ENCODE results near the gene MALT1. TPM values are rescaled to one million over a fixed set of nuclear protein-coding genes. Genes with fewer than 3 reads are reported as not detected.

MALT1 gene
- total RNA-seq, 3 donors from 2014 or later: 26.7 to 33.5 (median 26.9) TPM

DNA sequence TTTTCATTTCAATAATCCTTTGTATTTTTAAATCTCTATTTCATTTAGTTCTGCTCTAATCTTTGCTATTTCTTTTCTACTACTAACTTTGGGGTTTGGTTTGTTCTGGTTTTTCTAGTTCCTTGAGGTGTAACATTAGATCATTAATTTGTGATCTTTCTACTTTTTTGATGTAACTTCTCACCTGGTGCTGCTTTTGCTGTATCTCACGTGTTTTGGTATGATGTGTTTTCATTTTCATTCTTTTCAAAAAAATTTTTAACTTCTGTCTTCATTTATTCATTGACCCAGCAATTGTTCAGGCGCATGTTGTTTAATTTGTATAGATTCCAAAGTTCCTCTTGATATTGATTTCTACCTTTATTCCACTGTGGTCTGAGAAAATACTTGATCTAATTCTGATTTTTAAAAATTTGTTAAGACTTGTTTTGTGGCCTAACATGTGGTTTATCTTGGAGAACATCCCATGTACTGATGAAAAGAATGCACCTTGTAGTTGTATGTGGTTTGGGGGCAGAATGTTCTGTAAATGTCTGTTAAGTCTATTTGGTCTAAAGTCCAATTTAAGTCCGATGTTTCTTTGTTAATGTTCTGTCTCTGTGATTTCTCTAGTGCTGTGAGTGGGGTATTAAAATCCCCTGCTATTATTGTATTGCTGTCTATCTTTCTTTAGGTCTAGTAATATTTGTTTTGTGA is 17.3 kb upstream of the MALT1 start:
- H3K4me3 ChIP-seq: no peak overlapping the region
- H3K36me3 ChIP-seq: no peaks in the 10 kb centered on the region
- peaks cover 0 to 4% of the 10 kb centered on the region in 2 donors for H3K9me3 ChIP-seq
- no peaks in the 10 kb centered on the region for H3K27me3 ChIP-seq
- intact Hi-C loops (cut with DNase I; ENCODE audit: low total_unique reads): no loop called here
- H3K4me1 ChIP-seq: no peaks in the 10 kb centered on the region
- TF ChIP-seq, protein P1, sequence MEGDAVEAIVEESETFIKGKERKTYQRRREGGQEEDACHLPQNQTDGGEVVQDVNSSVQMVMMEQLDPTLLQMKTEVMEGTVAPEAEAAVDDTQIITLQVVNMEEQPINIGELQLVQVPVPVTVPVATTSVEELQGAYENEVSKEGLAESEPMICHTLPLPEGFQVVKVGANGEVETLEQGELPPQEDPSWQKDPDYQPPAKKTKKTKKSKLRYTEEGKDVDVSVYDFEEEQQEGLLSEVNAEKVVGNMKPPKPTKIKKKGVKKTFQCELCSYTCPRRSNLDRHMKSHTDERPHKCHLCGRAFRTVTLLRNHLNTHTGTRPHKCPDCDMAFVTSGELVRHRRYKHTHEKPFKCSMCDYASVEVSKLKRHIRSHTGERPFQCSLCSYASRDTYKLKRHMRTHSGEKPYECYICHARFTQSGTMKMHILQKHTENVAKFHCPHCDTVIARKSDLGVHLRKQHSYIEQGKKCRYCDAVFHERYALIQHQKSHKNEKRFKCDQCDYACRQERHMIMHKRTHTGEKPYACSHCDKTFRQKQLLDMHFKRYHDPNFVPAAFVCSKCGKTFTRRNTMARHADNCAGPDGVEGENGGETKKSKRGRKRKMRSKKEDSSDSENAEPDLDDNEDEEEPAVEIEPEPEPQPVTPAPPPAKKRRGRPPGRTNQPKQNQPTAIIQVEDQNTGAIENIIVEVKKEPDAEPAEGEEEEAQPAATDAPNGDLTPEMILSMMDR (IDR thresholded peaks at IDR 0.05): no peak
- no peak for TF ChIP-seq POLR2AphosphoS5 (IDR thresholded peaks at IDR 0.05)
- no peak for TF ChIP-seq POLR2A (IDR thresholded peaks at IDR 0.05)
- no peak for DNase-seq (ENCODE audit: low spot score in 2 of 2)
- no peak overlapping the region for H3K27ac ChIP-seq

DNA sequence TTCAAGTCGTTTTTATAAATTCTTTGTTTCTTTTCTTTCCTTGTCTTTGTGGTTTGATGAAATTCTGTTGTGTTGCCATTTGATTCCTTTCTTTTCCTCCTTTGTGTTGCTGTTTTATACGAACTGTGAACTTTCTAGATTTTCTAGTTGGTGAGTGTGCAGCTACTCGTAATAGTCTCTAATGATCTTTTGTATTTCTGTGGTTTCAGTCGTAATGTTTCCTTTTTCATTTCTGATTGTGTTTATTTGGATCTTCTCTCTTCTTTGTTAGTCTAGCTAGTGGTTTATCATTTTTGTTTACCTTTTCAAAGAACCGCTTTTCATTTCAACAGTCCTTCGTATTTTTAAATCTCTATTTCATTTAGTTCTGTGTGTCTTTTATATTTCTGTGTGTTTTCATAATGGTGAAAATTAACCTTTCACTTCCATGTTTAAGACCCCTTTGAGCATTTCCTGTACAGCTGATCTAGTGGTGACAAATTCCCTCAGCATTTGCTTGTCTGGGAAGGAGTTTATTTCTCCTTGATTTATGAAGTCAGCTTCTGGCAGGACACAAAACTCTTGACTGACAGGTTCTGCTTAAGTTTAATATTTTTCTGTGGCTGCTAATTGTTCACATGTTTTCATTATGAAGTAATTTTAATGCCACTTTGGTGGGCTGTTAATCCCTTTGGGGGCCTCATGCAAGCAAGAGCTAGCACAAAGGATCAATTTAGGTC is 16.2 kb upstream of the MALT1 start:
- intact Hi-C loops (cut with DNase I; ENCODE audit: low total_unique reads): no loop called here

DNA sequence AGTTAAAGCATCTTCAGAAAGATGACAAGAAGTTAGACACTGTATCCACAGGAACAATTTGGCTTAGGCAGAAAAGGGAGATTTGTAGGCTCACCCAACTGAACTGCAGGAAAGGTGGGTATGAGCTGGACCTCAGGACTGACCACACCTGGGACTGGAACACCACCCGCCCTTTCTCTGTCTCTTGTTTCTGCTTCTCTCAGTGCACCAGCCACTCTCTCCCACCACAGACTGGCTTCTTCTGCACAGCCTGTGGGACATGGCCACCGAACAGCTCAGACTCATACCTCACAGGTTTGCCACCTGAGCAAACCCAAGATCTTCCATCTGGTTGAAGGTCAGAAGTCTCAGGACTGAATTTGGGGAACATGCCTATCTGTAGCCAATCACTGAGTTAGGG is 14.2 kb upstream of the MALT1 start:
- no peaks in the 10 kb centered on the region for H3K4me1 ChIP-seq
- no peak for DNase-seq (ENCODE audit: low spot score in 2 of 2)
- intact Hi-C loops (cut with DNase I; ENCODE audit: low total_unique reads): no loop called here
- H3K36me3 ChIP-seq: no peaks in the 10 kb centered on the region
- no peak overlapping the region for H3K27ac ChIP-seq
- no peaks in the 10 kb centered on the region for H3K27me3 ChIP-seq
- no peak overlapping the region for H3K4me3 ChIP-seq
- TF ChIP-seq POLR2AphosphoS5 (IDR thresholded peaks at IDR 0.05) (no peak), POLR2A (IDR thresholded peaks at IDR 0.05) (no peak)
- TF ChIP-seq, protein P1 (IDR thresholded peaks at IDR 0.05): no peak
- H3K9me3 ChIP-seq: peaks cover 0 to 4% of the 10 kb centered on the region in 2 donors

More for the DNA sequence above, 16.2 kb upstream of the MALT1 start:
- TF ChIP-seq POLR2AphosphoS5 (IDR thresholded peaks at IDR 0.05) (no peak), POLR2A (IDR thresholded peaks at IDR 0.05) (no peak)
- TF ChIP-seq, protein P1 (IDR thresholded peaks at IDR 0.05): no peak
- no peak for DNase-seq (ENCODE audit: low spot score in 2 of 2)
- Histone ChIP-seq H3K4me3 (no peak overlapping the region), H3K27ac (no peak overlapping the region), H3K27me3 (no peaks in the 10 kb centered on the region), H3K36me3 (no peaks in the 10 kb centered on the region), H3K9me3 (peaks cover 0 to 4% of the 10 kb centered on the region in 2 donors), H3K4me1 (no peaks in the 10 kb centered on the region)

DNA sequence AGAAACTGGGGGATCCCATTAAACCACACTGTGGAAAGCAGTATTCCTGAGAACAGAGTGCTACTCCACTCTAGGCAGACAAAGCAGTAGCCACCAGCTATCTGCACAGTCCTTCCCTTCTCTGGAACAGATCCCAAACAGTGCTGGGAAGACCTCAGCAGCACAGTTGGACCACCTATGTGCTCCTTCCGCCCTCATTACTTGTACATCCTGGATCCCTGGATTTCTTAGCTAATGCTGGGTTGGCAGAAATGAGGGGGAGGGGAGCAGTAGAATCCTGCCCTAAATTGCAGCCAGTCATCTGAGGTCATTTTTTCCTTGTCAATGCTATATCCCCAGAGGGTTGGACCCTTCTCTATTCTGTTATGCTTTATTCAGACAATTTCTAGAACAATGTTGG is 13.8 kb upstream of the MALT1 start:
- peaks cover 0 to 4% of the 10 kb centered on the region in 2 donors for H3K9me3 ChIP-seq
- no peaks in the 10 kb centered on the region for H3K27me3 ChIP-seq
- no peaks in the 10 kb centered on the region for H3K4me1 ChIP-seq
- no peak overlapping the region for H3K4me3 ChIP-seq
- TF ChIP-seq POLR2AphosphoS5 (IDR thresholded peaks at IDR 0.05) (no peak), POLR2A (IDR thresholded peaks at IDR 0.05) (no peak)
- TF ChIP-seq, protein P1 (IDR thresholded peaks at IDR 0.05): no peak
- H3K36me3 ChIP-seq: no peaks in the 10 kb centered on the region
- DNase-seq (ENCODE audit: low spot score in 2 of 2): no peak
- intact Hi-C loops (cut with DNase I; ENCODE audit: low total_unique reads): no loop called here
- no peak overlapping the region for H3K27ac ChIP-seq

DNA sequence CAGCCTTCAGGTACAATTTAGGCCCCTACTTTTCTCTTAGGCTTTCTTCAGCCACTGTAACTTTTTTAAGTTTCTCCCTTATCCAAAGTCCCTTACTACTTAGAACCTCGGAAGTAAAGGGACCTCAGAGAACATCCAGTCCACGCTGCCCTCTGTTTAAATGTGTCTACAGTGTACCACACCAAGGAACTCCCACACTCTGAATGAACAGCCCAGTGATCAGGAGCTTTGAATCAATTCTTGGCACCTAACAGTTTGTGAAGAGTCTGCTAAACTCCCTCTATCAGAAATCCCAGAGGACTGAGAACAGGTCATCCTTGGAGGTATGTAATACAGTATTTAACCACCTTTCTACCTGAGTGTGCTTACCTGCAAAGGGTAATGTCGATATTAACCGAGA is 11.6 kb upstream of the MALT1 start:
- H3K27me3 ChIP-seq: no peaks in the 10 kb centered on the region
- TF ChIP-seq POLR2A (IDR thresholded peaks at IDR 0.05): no peak
- no peak for TF ChIP-seq POLR2AphosphoS5 (IDR thresholded peaks at IDR 0.05)
- TF ChIP-seq, protein P1 (IDR thresholded peaks at IDR 0.05): no peak
- H3K4me3 ChIP-seq: no peak overlapping the region
- H3K9me3 ChIP-seq: peaks cover 0 to 4% of the 10 kb centered on the region in 2 donors
- DNase-seq (ENCODE audit: low spot score in 2 of 2): no peak
- H3K4me1 ChIP-seq: no peaks in the 10 kb centered on the region
- H3K27ac ChIP-seq: no peak overlapping the region
- intact Hi-C loops (cut with DNase I; ENCODE audit: low total_unique reads): no loop called here
- no peaks in the 10 kb centered on the region for H3K36me3 ChIP-seq
